Fibroblast of mammary gland (primary cell): ENCODE measurements around the gene GDF10.

Experiments
- DNase-seq: peaks from one replicate; pipeline ENCODE4 v3.0.0-alpha.2; 2010; ENCODE audit warnings: low read depth
- H3K4me3 ChIP-seq: 2 replicates; pipeline ENCODE4 v1.5.1; 2011; ENCODE audit warnings: low read depth, mild to moderate bottlenecking, low read length, moderate library complexity; ENCODE audit not compliant: control insufficient read depth
- TF ChIP-seq, protein P1 (sequence below): conservative IDR thresholded peaks from 2 replicates; pipeline ENCODE4 v1.5.1; 2011; ENCODE audit warnings: low read depth, low read length, inconsistent platforms; ENCODE audit not compliant: control insufficient read depth, insufficient read depth

The GDF10 gene

DNA sequence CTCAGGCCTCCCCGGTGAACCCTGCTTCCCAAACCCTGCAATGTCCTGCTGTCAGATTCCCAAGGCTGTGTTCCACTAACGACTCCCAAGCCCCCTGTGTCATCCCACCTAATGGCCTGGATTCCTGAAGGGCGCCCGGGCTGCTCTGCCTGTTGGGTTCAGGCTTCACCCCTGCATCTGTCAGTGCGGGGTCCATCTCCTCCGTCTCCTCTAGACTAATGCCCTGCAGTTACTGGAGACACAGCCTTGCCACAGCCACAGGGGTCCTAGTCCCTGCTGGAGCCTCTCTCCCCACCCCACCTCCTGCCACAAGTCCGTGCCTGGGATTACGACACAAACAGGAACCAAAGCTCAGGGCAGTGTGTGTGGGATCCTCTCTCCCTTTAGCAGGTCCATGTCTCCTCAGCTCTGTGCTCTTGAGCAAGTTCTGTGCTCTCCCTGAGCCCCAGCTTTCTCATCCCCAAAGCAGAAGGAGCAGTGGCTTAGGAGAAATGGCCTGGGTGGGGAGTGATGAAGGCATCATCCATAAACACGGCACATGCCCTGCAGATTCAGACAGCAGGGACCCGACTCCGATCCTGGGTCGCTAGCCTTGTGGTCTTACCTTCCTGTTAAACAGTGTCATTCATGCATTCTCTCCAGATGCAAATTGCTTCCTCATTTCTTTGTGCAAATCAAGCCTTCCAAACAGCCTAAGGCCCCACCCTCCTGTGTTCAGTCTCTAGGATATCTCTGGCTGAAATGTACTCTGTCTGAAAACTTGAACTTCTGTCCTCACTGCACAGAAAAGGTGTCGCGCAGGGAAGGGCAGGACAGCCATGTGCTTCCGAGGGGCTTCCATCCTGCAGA lies 40.0 kb downstream of the GDF10 start:
- TF ChIP-seq, protein P1, sequence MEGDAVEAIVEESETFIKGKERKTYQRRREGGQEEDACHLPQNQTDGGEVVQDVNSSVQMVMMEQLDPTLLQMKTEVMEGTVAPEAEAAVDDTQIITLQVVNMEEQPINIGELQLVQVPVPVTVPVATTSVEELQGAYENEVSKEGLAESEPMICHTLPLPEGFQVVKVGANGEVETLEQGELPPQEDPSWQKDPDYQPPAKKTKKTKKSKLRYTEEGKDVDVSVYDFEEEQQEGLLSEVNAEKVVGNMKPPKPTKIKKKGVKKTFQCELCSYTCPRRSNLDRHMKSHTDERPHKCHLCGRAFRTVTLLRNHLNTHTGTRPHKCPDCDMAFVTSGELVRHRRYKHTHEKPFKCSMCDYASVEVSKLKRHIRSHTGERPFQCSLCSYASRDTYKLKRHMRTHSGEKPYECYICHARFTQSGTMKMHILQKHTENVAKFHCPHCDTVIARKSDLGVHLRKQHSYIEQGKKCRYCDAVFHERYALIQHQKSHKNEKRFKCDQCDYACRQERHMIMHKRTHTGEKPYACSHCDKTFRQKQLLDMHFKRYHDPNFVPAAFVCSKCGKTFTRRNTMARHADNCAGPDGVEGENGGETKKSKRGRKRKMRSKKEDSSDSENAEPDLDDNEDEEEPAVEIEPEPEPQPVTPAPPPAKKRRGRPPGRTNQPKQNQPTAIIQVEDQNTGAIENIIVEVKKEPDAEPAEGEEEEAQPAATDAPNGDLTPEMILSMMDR, result no peak
- DNase-seq, result no peak
- H3K4me3 ChIP-seq, result no peak overlapping the region

- H3K4me3 ChIP-seq, result no peak overlapping the region
- TF ChIP-seq, protein P1, result peak; percentile 99
- DNase-seq, result peak; percentile 66
Observed at GRCh38 chr10:47340608-47341170, 40.7 kb downstream of the GDF10 start.

GRCh38 chr10:47344996-47345870 lies 45.2 kb downstream of the GDF10 start:
- TF ChIP-seq, protein P1, result no peak
- H3K4me3 ChIP-seq, result no peak overlapping the region

GRCh38 chr10:47346581-47347302 lies 46.7 kb downstream of the GDF10 start:
- TF ChIP-seq, protein P1, result no peak
- H3K4me3 ChIP-seq, result no peak overlapping the region
- peak; percentile 24 for DNase-seq

More at GRCh38 chr10:47344996-47345870, 45.2 kb downstream of the GDF10 start:
- no peak for DNase-seq

- no peak overlapping the region for H3K4me3 ChIP-seq
- DNase-seq, result no peak
- TF ChIP-seq, protein P1, result no peak
Observed at GRCh38 chr10:47347303-47347675, 47.3 kb downstream of the GDF10 start.

DNA sequence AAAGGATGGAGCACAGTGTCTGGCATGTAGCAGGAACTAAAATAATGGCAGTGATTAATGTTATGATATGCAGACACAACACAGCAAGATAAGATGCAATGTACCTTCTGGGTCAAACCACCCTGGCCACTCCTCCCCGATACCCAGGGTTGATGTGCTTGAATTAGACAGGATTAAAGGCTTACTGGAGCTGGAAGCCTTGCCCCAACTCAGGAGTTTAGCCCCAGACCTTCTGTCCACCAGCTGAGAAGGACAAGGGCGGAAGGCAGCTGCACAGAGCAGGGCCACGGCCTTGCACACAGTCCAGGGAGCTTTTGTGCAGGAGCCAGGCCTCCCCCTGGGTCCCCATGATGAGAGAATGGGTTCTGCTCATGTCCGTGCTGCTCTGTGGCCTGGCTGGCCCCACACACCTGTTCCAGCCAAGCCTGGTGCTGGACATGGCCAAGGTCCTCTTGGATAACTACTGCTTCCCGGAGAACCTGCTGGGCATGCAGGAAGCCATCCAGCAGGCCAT lies 48.2 kb downstream of the GDF10 start, which contains the start of gene RBP3:
TSS of gene RBP3 (plus strand) at position 226 of the 514 bp plus-strand sequence. CDS start at position 348, 122 bp downstream.
- TF ChIP-seq, protein P1, result no peak
- DNase-seq, result no peak
- H3K4me3 ChIP-seq, result no peak within 1 kb of the TSS
